NCI-H2171 treated with DMSO at 0.1 percent for 48 hours (cell line): ENCODE results near the gene DENND1A.

Source experiments
- DNase-seq: peaks from one replicate; lab custom pipeline; 2025; lab: John Stamatoyannopoulos, UW

Gene DENND1A

GRCh38 chr9:123487944-123488548 lies 441.9 kb downstream of the DENND1A start:
- DNase-seq, result no peak

- no peak for DNase-seq
Observed at GRCh38 chr9:123486431-123486830, 443.5 kb downstream of the DENND1A start.

- DNase-seq, result peak; percentile 58
Observed at GRCh38 chr9:123485216-123485615, 444.7 kb downstream of the DENND1A start.

GRCh38 chr9:123484130-123484529 lies 445.8 kb downstream of the DENND1A start:
- DNase-seq, result no peak

- DNase-seq, result no peak
Observed at GRCh38 chr9:123483191-123483803, 446.6 kb downstream of the DENND1A start.

GRCh38 chr9:123482295-123482968 lies 447.5 kb downstream of the DENND1A start:
- no peak for DNase-seq

GRCh38 chr9:123481209-123481865 lies 448.6 kb downstream of the DENND1A start:
- DNase-seq, result no peak

GRCh38 chr9:123480791-123481190 lies 449.1 kb downstream of the DENND1A start:
- DNase-seq, result no peak

GRCh38 chr9:123480096-123480495 lies 449.8 kb downstream of the DENND1A start:
- no peak for DNase-seq

GRCh38 chr9:123478967-123479602 lies 450.8 kb downstream of the DENND1A start:
- DNase-seq, result no peak

GRCh38 chr9:123478160-123478559 lies 451.8 kb downstream of the DENND1A start:
- no peak for DNase-seq

- DNase-seq, result no peak
Observed at GRCh38 chr9:123475407-123475806, 454.5 kb downstream of the DENND1A start.

GRCh38 chr9:123472862-123473614 lies 456.9 kb downstream of the DENND1A start:
- peak; percentile 98 for DNase-seq

GRCh38 chr9:123471843-123472570 lies 457.9 kb downstream of the DENND1A start:
- no peak for DNase-seq

- no peak for DNase-seq
Observed at GRCh38 chr9:123470991-123471770, 458.7 kb downstream of the DENND1A start.

- DNase-seq, result no peak
Observed at GRCh38 chr9:123470121-123470782, 459.7 kb downstream of the DENND1A start.

- DNase-seq, result no peak
Observed at GRCh38 chr9:123469282-123469681, 460.6 kb downstream of the DENND1A start.

GRCh38 chr9:123468541-123468940 lies 461.4 kb downstream of the DENND1A start:
- DNase-seq, result no peak

- DNase-seq, result no peak
Observed at GRCh38 chr9:123465304-123465703, 464.6 kb downstream of the DENND1A start.

GRCh38 chr9:123460091-123460490 lies 469.8 kb downstream of the DENND1A start:
- DNase-seq, result no peak
